ENCODE measurements around the gene HAUS5.
"Not testable (repeated sequence)": the region's sequence is repeated elsewhere in the genome, so short reads cannot be mapped to it uniquely, and the experiment has no call there.

The HAUS5 gene

GRCh38 chr19:35592226-35592625 is 20.3 kb upstream of the HAUS5 start:
- no peaks in the 10 kb centered on the region for H3K36me3 Mint-ChIP-seq (ENCODE audit: low read depth)
- H3K27ac Mint-ChIP-seq = no peak overlapping the region
- H3K27me3 Mint-ChIP-seq = peaks cover 5% of the 10 kb centered on the region
- H3K9me3 Mint-ChIP-seq = no peaks in the 10 kb centered on the region
- no peak overlapping the region for H3K4me3 Mint-ChIP-seq
- DNase-seq (peak; percentile 12), ATAC-seq (no peak)
- H3K4me1 Mint-ChIP-seq = peaks cover 3% of the 10 kb centered on the region

- H3K9me3 Mint-ChIP-seq; DNase-seq; H3K36me3 Mint-ChIP-seq (ENCODE audit: low read depth); ATAC-seq; H3K4me1 Mint-ChIP-seq; H3K27ac Mint-ChIP-seq; H3K27me3 Mint-ChIP-seq; H3K4me3 Mint-ChIP-seq: not testable (repeated sequence)
Measured at GRCh38 chr19:35595026-35595425, 17.5 kb upstream of the HAUS5 start.

GRCh38 chr19:35595928-35596327 is 16.6 kb upstream of the HAUS5 start:
- H3K27ac Mint-ChIP-seq = no peak overlapping the region
- H3K4me1 Mint-ChIP-seq = peaks cover 3% of the 10 kb centered on the region
- DNase-seq (no peak), ATAC-seq (no peak)
- peaks cover 10% of the 10 kb centered on the region for H3K27me3 Mint-ChIP-seq
- H3K4me3 Mint-ChIP-seq = no peak overlapping the region
- H3K9me3 Mint-ChIP-seq = no peaks in the 10 kb centered on the region
- no peaks in the 10 kb centered on the region for H3K36me3 Mint-ChIP-seq (ENCODE audit: low read depth)

- Mint-ChIP-seq H3K27ac (no peak overlapping the region), H3K4me3 (no peak overlapping the region), H3K4me1 (peaks cover 3% of the 10 kb centered on the region), H3K27me3 (peaks cover 10% of the 10 kb centered on the region), H3K9me3 (no peaks in the 10 kb centered on the region), H3K36me3 (ENCODE audit: low read depth) (no peaks in the 10 kb centered on the region)
- DNase-seq (peak; percentile 16), ATAC-seq (peak; percentile 77)
Measured at GRCh38 chr19:35596366-35596999, 16.1 kb upstream of the HAUS5 start.

- no peaks in the 10 kb centered on the region for H3K4me1 Mint-ChIP-seq
- peaks cover 5% of the 10 kb centered on the region for H3K27me3 Mint-ChIP-seq
- H3K27ac Mint-ChIP-seq = no peak overlapping the region
- DNase-seq = no peak
- no peak for ATAC-seq
- H3K4me3 Mint-ChIP-seq = no peak overlapping the region
- H3K9me3 Mint-ChIP-seq = peaks cover under 1% of the 10 kb centered on the region
- H3K36me3 Mint-ChIP-seq (ENCODE audit: low read depth) = no peaks in the 10 kb centered on the region
Measured at GRCh38 chr19:35601971-35602370, 10.6 kb upstream of the HAUS5 start.

- H3K4me3 Mint-ChIP-seq = not testable (repeated sequence)
Measured at GRCh38 chr19:35604436-35604835, 8.1 kb upstream of the HAUS5 start.

GRCh38 chr19:35607170-35607569 is 5.4 kb upstream of the HAUS5 start:
- not testable (repeated sequence) for H3K4me3 Mint-ChIP-seq; H3K27me3 Mint-ChIP-seq; H3K27ac Mint-ChIP-seq; H3K36me3 Mint-ChIP-seq (ENCODE audit: low read depth); DNase-seq; ATAC-seq
- H3K4me1 Mint-ChIP-seq = peaks cover 18% of the 10 kb centered on the region
- H3K9me3 Mint-ChIP-seq = peaks cover 14% of the 10 kb centered on the region

More at GRCh38 chr19:35604436-35604835, 8.1 kb upstream of the HAUS5 start:
- DNase-seq; H3K27ac Mint-ChIP-seq; H3K4me1 Mint-ChIP-seq; H3K27me3 Mint-ChIP-seq; H3K36me3 Mint-ChIP-seq (ENCODE audit: low read depth); ATAC-seq: not testable (repeated sequence)
- H3K9me3 Mint-ChIP-seq = peaks cover 14% of the 10 kb centered on the region

- DNase-seq (no peak), ATAC-seq (no peak)
- H3K4me1 Mint-ChIP-seq = peaks cover 22% of the 10 kb centered on the region
- no peaks in the 10 kb centered on the region for H3K27me3 Mint-ChIP-seq
- peaks cover 14% of the 10 kb centered on the region for H3K9me3 Mint-ChIP-seq
- H3K27ac Mint-ChIP-seq = no peak overlapping the region
- H3K36me3 Mint-ChIP-seq (ENCODE audit: low read depth) = no peaks in the 10 kb centered on the region
- no peak overlapping the region for H3K4me3 Mint-ChIP-seq
Measured at GRCh38 chr19:35607661-35608060, 4.9 kb upstream of the HAUS5 start.

GRCh38 chr19:35608251-35608650 is 4.3 kb upstream of the HAUS5 start:
- no peak for DNase-seq
- H3K27me3 Mint-ChIP-seq = no peaks in the 10 kb centered on the region
- ATAC-seq = no peak
- no peak overlapping the region for H3K4me3 Mint-ChIP-seq
- no peaks in the 10 kb centered on the region for H3K36me3 Mint-ChIP-seq (ENCODE audit: low read depth)
- H3K4me1 Mint-ChIP-seq = peaks cover 23% of the 10 kb centered on the region
- H3K9me3 Mint-ChIP-seq = peaks cover 14% of the 10 kb centered on the region
- H3K27ac Mint-ChIP-seq = no peak overlapping the region

GRCh38 chr19:35609851-35610353 is 2.6 kb upstream of the HAUS5 start:
- Mint-ChIP-seq H3K27me3 (no peaks in the 10 kb centered on the region), H3K36me3 (ENCODE audit: low read depth) (no peaks in the 10 kb centered on the region), H3K27ac (peak overlapping the region; percentile 53), H3K4me1 (peaks cover 30% of the 10 kb centered on the region), H3K4me3 (no peak overlapping the region), H3K9me3 (peaks cover 14% of the 10 kb centered on the region)
- DNase-seq (no peak), ATAC-seq (peak; percentile 17)

GRCh38 chr19:35612224-35612558 is 344 bp upstream of the HAUS5 start:
- no peak for DNase-seq
- Mint-ChIP-seq H3K36me3 (ENCODE audit: low read depth) (peaks cover 4% of the 10 kb centered on the region), H3K27me3 (no peaks in the 10 kb centered on the region), H3K27ac (peak overlapping the region; percentile 85), H3K4me3 (peak overlapping the region; percentile 84), H3K9me3 (peaks cover 12% of the 10 kb centered on the region), H3K4me1 (peaks cover 30% of the 10 kb centered on the region)
- ATAC-seq = no peak

- Mint-ChIP-seq H3K36me3 (ENCODE audit: low read depth) (peaks cover 7% of the 10 kb centered on the region), H3K27me3 (no peaks in the 10 kb centered on the region), H3K9me3 (peaks cover 1% of the 10 kb centered on the region), H3K27ac (peak overlapping the region; percentile 85), H3K4me1 (peaks cover 30% of the 10 kb centered on the region), H3K4me3 (peak overlapping the region; percentile 84)
- ATAC-seq (no peak), DNase-seq (no peak)
Measured at GRCh38 chr19:35613574-35613973, 1.0 kb downstream of the HAUS5 start.

GRCh38 chr19:35615036-35615435 is 2.5 kb downstream of the HAUS5 start:
- ATAC-seq (no peak), DNase-seq (no peak)
- peaks cover 7% of the 10 kb centered on the region for H3K36me3 Mint-ChIP-seq (ENCODE audit: low read depth)
- H3K4me1 Mint-ChIP-seq = peaks cover 22% of the 10 kb centered on the region
- no peak overlapping the region for H3K4me3 Mint-ChIP-seq
- H3K27me3 Mint-ChIP-seq = no peaks in the 10 kb centered on the region
- no peaks in the 10 kb centered on the region for H3K9me3 Mint-ChIP-seq
- no peak overlapping the region for H3K27ac Mint-ChIP-seq

- Mint-ChIP-seq H3K9me3 (no peaks in the 10 kb centered on the region), H3K27me3 (no peaks in the 10 kb centered on the region), H3K4me3 (no peak overlapping the region), H3K36me3 (ENCODE audit: low read depth) (peaks cover 15% of the 10 kb centered on the region), H3K4me1 (peaks cover under 1% of the 10 kb centered on the region), H3K27ac (no peak overlapping the region)
- no peak for DNase-seq
- no peak for ATAC-seq
Measured at GRCh38 chr19:35618857-35619256, 6.3 kb downstream of the HAUS5 start.

GRCh38 chr19:35619290-35619923 is 6.9 kb downstream of the HAUS5 start:
- H3K4me3 Mint-ChIP-seq = no peak overlapping the region
- H3K4me1 Mint-ChIP-seq = no peaks in the 10 kb centered on the region
- peaks cover 15% of the 10 kb centered on the region for H3K36me3 Mint-ChIP-seq (ENCODE audit: low read depth)
- H3K27me3 Mint-ChIP-seq = no peaks in the 10 kb centered on the region
- H3K27ac Mint-ChIP-seq = no peak overlapping the region
- ATAC-seq (no peak), DNase-seq (no peak)
- H3K9me3 Mint-ChIP-seq = no peaks in the 10 kb centered on the region

All from activated naive CD8-positive, alpha-beta T cell treated with anti-CD3 and anti-CD28 coated beads, Interleukin-2, amount 50 U/mL, for 24 hours (primary cell).